Neural cell (in vitro differentiated cells): ENCODE data around the gene EPS15. TPM values are rescaled to one million over a fixed set of nuclear protein-coding genes. Genes with fewer than 3 reads are reported as not detected.

Source experiments
- H2AFZ ChIP-seq: fragments of 200-600, 300-800 bp; sonication (generic), shearing (Covaris generic); 2 replicates; pipeline ENCODE4 v1.6.0; 2014; ENCODE audit warnings: low read depth, mild to moderate bottlenecking, antibody characterized with exemption, low read length, moderate library complexity
- H3F3A ChIP-seq: fragments of 200-600 bp; shearing (Covaris generic); 2 replicates; pipeline ENCODE4 v1.6.1; 2016; ENCODE audit warnings: mild to moderate bottlenecking, moderate library complexity, mixed read lengths, antibody characterized with exemption, low read length; ENCODE audit not compliant: insufficient read depth, poor library complexity, severe bottlenecking
- H3K27ac ChIP-seq: fragments of 200-600, 300-800 bp; sonication (generic), shearing (Covaris generic); 2 replicates; pipeline ENCODE4 v1.5.1; 2014; ENCODE audit warnings: mild to moderate bottlenecking, low read length, moderate library complexity
- H3K27me3 ChIP-seq: fragments of 300-800, 200-600 bp; sonication (generic), shearing (Covaris generic); 2 replicates; pipeline ENCODE4 v1.6.0; 2014; ENCODE audit warnings: mild to moderate bottlenecking, low read depth, low read length, moderate library complexity; ENCODE audit not compliant: insufficient read depth
- H3K36me3 ChIP-seq: fragments of 300-800, 200-600 bp; sonication (generic), shearing (Covaris generic); 2 replicates; pipeline ENCODE4 v1.5.1; 2014; ENCODE audit warnings: mild to moderate bottlenecking, antibody characterized with exemption, low read length, moderate library complexity; ENCODE audit not compliant: insufficient read depth
- H3K4me2 ChIP-seq: fragments of 300-800, 200-600 bp; sonication (generic), shearing (Covaris generic); 2 replicates; pipeline ENCODE4 v1.6.0; 2014; ENCODE audit warnings: mild to moderate bottlenecking, low read length
- H3K4me3 ChIP-seq: fragments of 300-800, 200-600 bp; sonication (generic), shearing (Covaris generic); 2 replicates; pipeline ENCODE4 v1.5.1; 2014; ENCODE audit warnings: mild to moderate bottlenecking, low read length, moderate library complexity
- H3K79me2 ChIP-seq: fragments of 200-600 bp; shearing (Covaris generic); replicated peaks from 2 replicates; pipeline ENCODE4 v1.6.0; 2014; ENCODE audit warnings: mild to moderate bottlenecking, low read length, moderate library complexity; ENCODE audit not compliant: insufficient read depth
- H3K9ac ChIP-seq: fragments of 300-800, 200-600 bp; sonication (generic), shearing (Covaris generic); 2 replicates; pipeline ENCODE4 v1.6.1; 2016; ENCODE audit warnings: mild to moderate bottlenecking, low read length, mixed read lengths
- H3K9me2 ChIP-seq: fragments of 200-600 bp; shearing (Covaris generic); 2 replicates; pipeline ENCODE4 v1.6.1; 2016; ENCODE audit warnings: mild to moderate bottlenecking, low read length, mixed read lengths; ENCODE audit not compliant: insufficient read depth
- H3K9me3 ChIP-seq: fragments of 200-600, 300-800 bp; sonication (generic), shearing (Covaris generic); 2 replicates; pipeline ENCODE4 v1.6.1; 2016; ENCODE audit warnings: mild to moderate bottlenecking, mixed run types, low read length, moderate library complexity, mixed read lengths
- H4K20me1 ChIP-seq: fragments of 200-600 bp; shearing (Covaris generic); 2 replicates; pipeline ENCODE4 v1.6.1; 2016; ENCODE audit warnings: mild to moderate bottlenecking, mixed run types; ENCODE audit not compliant: insufficient read depth
- EP300 ChIP-seq: fragments of 450-650 bp; conservative IDR thresholded peaks from 2 replicates; pipeline ENCODE4 v1.6.1; 2014; ENCODE audit warnings: antibody characterized with exemption, mild to moderate bottlenecking, moderate library complexity; ENCODE audit not compliant: poor library complexity, severe bottlenecking
- EZH2 ChIP-seq: fragments of 200-600, 300-800 bp; shearing (Covaris generic), sonication (generic); IDR thresholded peaks from 2 replicates; pipeline ENCODE4 v1.6.1; 2014; ENCODE audit warnings: antibody characterized with exemption, low read length, borderline replicate concordance, mild to moderate bottlenecking; ENCODE audit not compliant: insufficient read depth, poor library complexity, severe bottlenecking
- MXI1 ChIP-seq: fragments of 450-650 bp; conservative IDR thresholded peaks from 2 replicates; pipeline ENCODE4 v1.6.1; 2014; ENCODE audit warnings: antibody characterized with exemption, mild to moderate bottlenecking; ENCODE audit not compliant: poor library complexity, severe bottlenecking
- POLR2AphosphoS5 ChIP-seq: IDR thresholded peaks from 2 replicates; pipeline ENCODE4 v1.6.1; 2012
- RAD21 ChIP-seq: fragments of 450-650 bp; conservative IDR thresholded peaks from 2 replicates; pipeline ENCODE4 v1.6.1; 2014; ENCODE audit warnings: antibody characterized with exemption, mild to moderate bottlenecking, moderate library complexity
- SMC3 ChIP-seq: fragments of 450-650 bp; conservative IDR thresholded peaks from 2 replicates; pipeline ENCODE4 v1.6.1; 2014; ENCODE audit warnings: antibody characterized with exemption, mild to moderate bottlenecking, moderate library complexity; ENCODE audit not compliant: poor library complexity
- TAF1 ChIP-seq: IDR thresholded peaks from 2 replicates; pipeline ENCODE4 v1.6.1; 2012; ENCODE audit warnings: low read depth
- polyA plus RNA-seq: library from polyadenylated mRNA; depleted of rRNA; stranded (reverse); fragments of >200 nt; gene quantifications from 2 replicates; pipeline ENCODE4 v1.2.3, GENCODE V29; 2014
- TF ChIP-seq, protein P1 (sequence below): fragments of 450-650 bp; IDR thresholded peaks from 2 replicates; pipeline ENCODE4 v1.5.1; 2014; ENCODE audit warnings: antibody characterized with exemption, mild to moderate bottlenecking, moderate library complexity; ENCODE audit not compliant: poor library complexity, severe bottlenecking
- TF ChIP-seq, protein P2 (sequence below): IDR thresholded peaks from 2 replicates; pipeline ENCODE4 v1.6.1; 2012; ENCODE audit warnings: borderline replicate concordance

EPS15 gene
- polyA plus RNA-seq, 1 donor from 2014 or later: 101 TPM

DNA sequence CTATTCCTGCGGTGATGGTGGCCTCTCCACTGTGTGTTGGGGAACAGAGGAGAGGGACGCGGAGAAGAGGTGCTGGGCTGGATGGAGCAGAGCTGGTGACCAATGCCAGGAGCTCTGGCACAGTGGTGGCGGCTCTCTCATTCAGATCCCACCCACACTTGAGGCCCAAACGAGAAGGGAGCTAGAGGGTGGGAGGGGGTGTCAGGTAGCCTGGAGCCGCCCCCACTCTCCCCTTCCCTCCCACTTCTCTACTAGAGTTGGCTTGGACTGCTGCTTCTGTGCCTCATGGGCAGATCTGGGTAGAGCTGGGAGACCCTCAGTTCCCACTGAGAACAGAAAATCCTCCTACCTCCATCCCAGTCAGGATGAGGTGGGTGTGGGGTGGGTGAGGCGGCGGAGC, 192.2 kb downstream of the EPS15 start:
- H3K27me3 ChIP-seq: peaks cover 25% of the 10 kb centered on the region
- H3F3A ChIP-seq: no peaks in the 10 kb centered on the region
- TF ChIP-seq RAD21: no peak
- TF ChIP-seq MXI1: no peak
- no peak for TF ChIP-seq POLR2AphosphoS5
- H3K9me2 ChIP-seq: no peaks in the 10 kb centered on the region
- H3K79me2 ChIP-seq: no peaks in the 10 kb centered on the region
- H2AFZ ChIP-seq: no peak overlapping the region
- no peaks in the 10 kb centered on the region for H3K36me3 ChIP-seq
- no peak overlapping the region for H3K9ac ChIP-seq
- H3K4me2 ChIP-seq: no peak overlapping the region
- H3K9me3 ChIP-seq: no peaks in the 10 kb centered on the region
- no peak overlapping the region for H3K27ac ChIP-seq
- H4K20me1 ChIP-seq: no peaks in the 10 kb centered on the region
- no peak overlapping the region for H3K4me3 ChIP-seq

DNA sequence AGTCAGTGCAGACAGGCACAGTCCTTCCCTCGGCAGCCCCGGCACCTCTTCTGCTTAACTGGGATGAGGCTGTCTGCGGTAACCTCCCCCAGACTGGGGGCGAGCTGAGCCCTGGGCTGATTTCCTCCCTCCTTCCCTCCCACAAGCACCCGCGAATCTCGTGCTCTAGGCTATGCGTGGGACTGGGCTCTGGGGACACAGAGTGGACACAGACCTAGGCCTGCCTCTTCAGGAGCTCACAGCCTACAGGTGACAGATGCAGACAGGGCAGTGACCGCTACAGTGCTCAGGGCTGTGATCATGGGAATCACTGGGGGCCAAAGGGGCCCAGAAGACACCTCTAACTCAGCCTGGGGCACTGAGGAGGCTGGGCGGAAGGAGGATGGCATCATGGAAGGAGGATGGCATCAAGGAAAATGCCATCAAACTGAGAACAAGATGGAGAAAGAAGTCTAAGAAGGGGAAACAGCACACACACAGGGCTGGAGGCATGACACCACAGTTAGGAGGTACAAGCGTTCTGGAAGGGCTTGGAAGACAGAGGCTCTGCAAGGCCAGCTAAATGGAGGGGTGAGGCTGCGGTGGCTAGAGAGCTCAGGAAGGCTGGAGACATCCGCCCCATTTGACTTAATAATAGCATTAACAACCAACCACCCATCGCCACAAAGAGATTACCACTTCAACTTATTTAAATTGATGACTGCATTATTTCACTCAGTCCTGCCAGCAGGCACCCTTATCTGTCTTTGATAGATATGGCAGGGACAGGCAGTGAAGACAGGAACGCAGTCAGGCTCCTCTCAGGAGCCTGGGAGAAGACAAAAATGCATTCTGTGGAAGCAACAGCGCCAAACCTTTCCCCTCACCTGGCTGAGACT, 192.9 kb downstream of the EPS15 start:
- Histone ChIP-seq H3K4me2 (no peak overlapping the region), H3F3A (no peaks in the 10 kb centered on the region), H3K9me3 (no peaks in the 10 kb centered on the region), H4K20me1 (no peaks in the 10 kb centered on the region), H2AFZ (no peak overlapping the region), H3K79me2 (no peaks in the 10 kb centered on the region), H3K27ac (no peak overlapping the region), H3K4me3 (no peak overlapping the region), H3K9ac (no peak overlapping the region), H3K36me3 (no peaks in the 10 kb centered on the region), H3K27me3 (peaks cover 18% of the 10 kb centered on the region), H3K9me2 (no peaks in the 10 kb centered on the region)
- TF ChIP-seq EP300 (no peak), RAD21 (no peak), TAF1 (no peak), MXI1 (no peak), EZH2 (no peak), POLR2AphosphoS5 (no peak), SMC3 (no peak)
- TF ChIP-seq, protein P1, sequence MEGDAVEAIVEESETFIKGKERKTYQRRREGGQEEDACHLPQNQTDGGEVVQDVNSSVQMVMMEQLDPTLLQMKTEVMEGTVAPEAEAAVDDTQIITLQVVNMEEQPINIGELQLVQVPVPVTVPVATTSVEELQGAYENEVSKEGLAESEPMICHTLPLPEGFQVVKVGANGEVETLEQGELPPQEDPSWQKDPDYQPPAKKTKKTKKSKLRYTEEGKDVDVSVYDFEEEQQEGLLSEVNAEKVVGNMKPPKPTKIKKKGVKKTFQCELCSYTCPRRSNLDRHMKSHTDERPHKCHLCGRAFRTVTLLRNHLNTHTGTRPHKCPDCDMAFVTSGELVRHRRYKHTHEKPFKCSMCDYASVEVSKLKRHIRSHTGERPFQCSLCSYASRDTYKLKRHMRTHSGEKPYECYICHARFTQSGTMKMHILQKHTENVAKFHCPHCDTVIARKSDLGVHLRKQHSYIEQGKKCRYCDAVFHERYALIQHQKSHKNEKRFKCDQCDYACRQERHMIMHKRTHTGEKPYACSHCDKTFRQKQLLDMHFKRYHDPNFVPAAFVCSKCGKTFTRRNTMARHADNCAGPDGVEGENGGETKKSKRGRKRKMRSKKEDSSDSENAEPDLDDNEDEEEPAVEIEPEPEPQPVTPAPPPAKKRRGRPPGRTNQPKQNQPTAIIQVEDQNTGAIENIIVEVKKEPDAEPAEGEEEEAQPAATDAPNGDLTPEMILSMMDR: no peak
- TF ChIP-seq, protein P2, sequence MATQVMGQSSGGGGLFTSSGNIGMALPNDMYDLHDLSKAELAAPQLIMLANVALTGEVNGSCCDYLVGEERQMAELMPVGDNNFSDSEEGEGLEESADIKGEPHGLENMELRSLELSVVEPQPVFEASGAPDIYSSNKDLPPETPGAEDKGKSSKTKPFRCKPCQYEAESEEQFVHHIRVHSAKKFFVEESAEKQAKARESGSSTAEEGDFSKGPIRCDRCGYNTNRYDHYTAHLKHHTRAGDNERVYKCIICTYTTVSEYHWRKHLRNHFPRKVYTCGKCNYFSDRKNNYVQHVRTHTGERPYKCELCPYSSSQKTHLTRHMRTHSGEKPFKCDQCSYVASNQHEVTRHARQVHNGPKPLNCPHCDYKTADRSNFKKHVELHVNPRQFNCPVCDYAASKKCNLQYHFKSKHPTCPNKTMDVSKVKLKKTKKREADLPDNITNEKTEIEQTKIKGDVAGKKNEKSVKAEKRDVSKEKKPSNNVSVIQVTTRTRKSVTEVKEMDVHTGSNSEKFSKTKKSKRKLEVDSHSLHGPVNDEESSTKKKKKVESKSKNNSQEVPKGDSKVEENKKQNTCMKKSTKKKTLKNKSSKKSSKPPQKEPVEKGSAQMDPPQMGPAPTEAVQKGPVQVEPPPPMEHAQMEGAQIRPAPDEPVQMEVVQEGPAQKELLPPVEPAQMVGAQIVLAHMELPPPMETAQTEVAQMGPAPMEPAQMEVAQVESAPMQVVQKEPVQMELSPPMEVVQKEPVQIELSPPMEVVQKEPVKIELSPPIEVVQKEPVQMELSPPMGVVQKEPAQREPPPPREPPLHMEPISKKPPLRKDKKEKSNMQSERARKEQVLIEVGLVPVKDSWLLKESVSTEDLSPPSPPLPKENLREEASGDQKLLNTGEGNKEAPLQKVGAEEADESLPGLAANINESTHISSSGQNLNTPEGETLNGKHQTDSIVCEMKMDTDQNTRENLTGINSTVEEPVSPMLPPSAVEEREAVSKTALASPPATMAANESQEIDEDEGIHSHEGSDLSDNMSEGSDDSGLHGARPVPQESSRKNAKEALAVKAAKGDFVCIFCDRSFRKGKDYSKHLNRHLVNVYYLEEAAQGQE: no peak
